HUDEP-2 (cell line): Measurements from ENCODE around the gene ARHGAP18.

ENCODE experiments used
- DNase-seq, 76 experiments: peaks; one replicate each; lab custom pipeline; 2025; ENCODE audit not compliant: unreplicated experiment in 76 of 76; lab: John Stamatoyannopoulos, UW

The ARHGAP18 gene

DNA sequence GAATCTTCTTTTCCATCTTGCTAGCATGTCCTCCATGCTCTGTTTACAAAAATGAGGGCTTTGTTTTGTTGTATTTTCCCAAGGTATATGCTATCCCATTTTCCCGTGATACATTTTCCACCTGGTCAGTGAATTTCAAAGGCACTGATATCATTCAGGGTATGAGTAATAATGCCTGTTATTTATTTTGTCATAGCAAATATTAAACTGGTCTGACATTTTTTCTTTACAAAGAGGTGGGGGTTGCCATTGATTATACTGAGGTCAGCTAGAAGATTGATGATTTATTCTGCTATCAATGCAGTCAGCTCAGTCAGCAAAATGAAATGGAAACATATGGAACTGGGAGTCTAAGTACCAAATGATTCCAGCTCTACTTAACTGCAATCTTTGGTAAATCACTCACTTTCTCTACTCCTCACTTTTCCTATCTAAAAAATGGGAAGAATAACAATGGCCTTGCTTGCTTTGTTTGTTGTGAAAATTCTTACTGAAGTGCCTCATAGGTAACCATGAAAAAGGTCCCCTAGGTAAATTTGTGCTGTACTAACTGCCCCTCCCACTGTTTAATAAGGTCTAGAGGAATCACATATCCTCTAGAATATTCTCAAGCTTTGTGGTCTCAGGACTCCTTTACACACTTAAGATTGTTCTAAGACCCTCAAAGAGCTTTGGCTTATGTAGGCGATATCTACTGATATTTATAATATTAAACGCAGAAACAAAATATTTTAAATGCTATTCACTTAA, 64.0 kb downstream of the ARHGAP18 start:
- DNase-seq: no peak

DNA sequence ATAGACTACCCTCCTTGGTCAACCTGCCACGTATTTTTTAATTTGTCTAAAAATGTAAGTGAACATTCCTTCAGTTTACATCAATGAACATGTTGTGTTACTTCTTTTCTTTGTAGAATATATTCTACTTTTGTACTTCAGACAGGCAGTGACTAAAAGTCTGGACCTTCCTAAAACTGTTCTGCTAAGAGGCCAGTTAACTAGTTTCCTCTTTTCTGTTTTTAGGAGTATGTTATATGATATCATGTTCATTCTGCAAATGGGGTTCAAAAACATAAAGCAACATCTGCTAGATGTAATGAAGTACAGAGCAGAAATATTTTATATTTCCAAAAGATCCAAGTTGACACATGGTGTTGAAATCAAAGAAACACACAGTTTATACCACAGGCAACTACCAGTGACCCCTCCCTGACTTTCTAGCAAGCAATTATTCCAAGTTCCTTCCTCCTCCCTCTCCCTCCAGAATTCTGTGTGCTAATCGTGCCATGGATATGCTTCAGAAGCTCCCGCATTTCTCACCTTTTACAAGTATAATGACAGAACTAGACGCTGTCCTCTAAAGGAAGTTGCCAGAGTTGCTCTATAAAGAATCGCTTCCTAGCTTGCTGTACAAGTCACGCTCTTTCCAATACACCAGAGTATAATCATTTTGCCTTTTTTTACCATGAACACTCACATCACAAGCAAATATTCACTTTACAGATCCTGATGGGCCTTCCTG, 64.7 kb downstream of the ARHGAP18 start:
- DNase-seq: no peak

GRCh38 chr6:129644567-129645015, 65.4 kb downstream of the ARHGAP18 start:
- DNase-seq: no peak

- no peak for DNase-seq
Measured at GRCh38 chr6:129643968-129644367, 66.0 kb downstream of the ARHGAP18 start.

- no peak for DNase-seq
Measured at GRCh38 chr6:129643176-129643575, 66.8 kb downstream of the ARHGAP18 start.

- DNase-seq: no peak
Measured at GRCh38 chr6:129642322-129642721, 67.7 kb downstream of the ARHGAP18 start.

DNA sequence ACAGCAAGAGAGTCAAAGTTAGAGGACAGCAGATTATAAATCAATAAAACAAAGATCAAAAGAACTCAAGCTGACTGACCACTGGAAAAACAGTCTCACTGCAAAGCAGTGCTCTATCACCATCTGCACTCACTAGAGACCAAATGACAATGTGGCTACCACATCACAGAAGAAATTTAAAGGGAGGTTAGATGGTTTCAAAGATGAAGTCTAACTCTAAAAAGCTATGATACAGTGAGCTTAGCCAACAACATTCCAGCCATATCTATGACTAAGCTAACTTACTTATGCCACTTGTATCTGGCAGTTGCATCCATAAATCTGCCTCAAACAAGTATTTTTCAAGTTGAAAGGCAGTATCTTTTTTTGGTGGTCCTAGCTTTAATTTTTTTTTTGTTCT, 68.6 kb downstream of the ARHGAP18 start:
- DNase-seq: no peak

- no peak for DNase-seq
Measured at GRCh38 chr6:129638686-129639085, 71.3 kb downstream of the ARHGAP18 start.

GRCh38 chr6:129638055-129638684, 71.8 kb downstream of the ARHGAP18 start:
- DNase-seq: no peak

- DNase-seq: no peak
Measured at GRCh38 chr6:129637340-129638054, 72.5 kb downstream of the ARHGAP18 start.

GRCh38 chr6:129635396-129636130, 74.4 kb downstream of the ARHGAP18 start:
- no peak for DNase-seq

DNA sequence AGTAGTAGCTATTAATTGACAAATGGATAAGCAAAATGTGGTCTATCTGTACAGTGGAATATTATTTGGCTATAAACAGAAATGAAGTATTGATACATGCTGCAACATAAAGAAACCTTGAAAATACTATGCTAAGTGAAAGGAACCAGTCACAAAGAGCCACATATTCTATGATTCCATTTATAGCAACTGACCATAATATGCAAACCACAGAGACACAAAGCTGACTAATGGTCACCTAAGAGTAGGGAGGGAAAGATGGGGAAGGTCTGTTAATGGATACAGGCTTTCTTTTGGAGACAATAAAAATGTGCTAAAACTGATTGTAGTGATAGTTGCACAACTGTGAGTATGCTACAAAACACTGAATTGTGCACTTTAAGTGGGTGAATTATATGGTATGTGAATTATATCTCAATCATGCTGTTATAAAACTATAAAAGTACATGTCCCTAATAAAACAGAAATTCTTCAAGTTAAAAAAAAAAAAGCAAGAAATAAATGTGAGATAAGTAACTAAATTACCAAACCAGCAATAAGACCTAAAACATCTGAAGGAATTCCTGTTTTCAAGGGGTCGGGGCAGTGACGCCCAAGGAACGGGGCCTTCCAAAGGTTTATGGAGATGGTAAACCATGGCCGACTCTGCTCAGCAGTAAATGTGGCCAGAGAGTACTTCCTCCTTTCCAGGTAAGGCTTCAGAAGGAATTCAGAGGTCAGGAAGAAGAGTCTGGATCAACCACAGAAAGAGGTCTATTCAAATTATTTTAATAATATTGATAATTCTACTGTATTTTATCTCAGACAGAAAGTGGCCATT, 75.4 kb downstream of the ARHGAP18 start:
- DNase-seq: no peak

GRCh38 chr6:129633529-129633928, 76.4 kb downstream of the ARHGAP18 start:
- no peak for DNase-seq

GRCh38 chr6:129632172-129632613, 77.8 kb downstream of the ARHGAP18 start:
- no peak for DNase-seq

- DNase-seq: no peak
Measured at GRCh38 chr6:129631070-129631469, 78.9 kb downstream of the ARHGAP18 start.

GRCh38 chr6:129630596-129630995, 79.4 kb downstream of the ARHGAP18 start:
- DNase-seq: no peak

GRCh38 chr6:129628101-129628815, 81.7 kb downstream of the ARHGAP18 start:
- DNase-seq: no peak

- no peak for DNase-seq
Measured at GRCh38 chr6:129624488-129624887, 85.5 kb downstream of the ARHGAP18 start.
